ENCODE results near the gene UNKL. TPM values are rescaled to one million over a fixed set of nuclear protein-coding genes. Genes with fewer than 3 reads are reported as not detected.

The UNKL gene
- total RNA-seq, 1 donor from 2014 or later = 43.6 TPM

- no peak overlapping the region for H3K4me3 Mint-ChIP-seq
- H3K27me3 Mint-ChIP-seq (ENCODE audit: low read depth) = no peaks in the 10 kb centered on the region
Measured at GRCh38 chr16:1458336-1458976, 44.0 kb upstream of the UNKL start.

GRCh38 chr16:1457489-1458245 is 43.2 kb upstream of the UNKL start:
- H3K27ac Mint-ChIP-seq = no peak overlapping the region
- H3K4me1 Mint-ChIP-seq = peaks cover 3% of the 10 kb centered on the region
- DNase-seq (ENCODE audit: low spot score in 2 of 2, unreplicated experiment in 2 of 2) = peak in 1 of 2 experiments; percentile 15
- no peak for TF ChIP-seq CTCF (IDR thresholded peaks at IDR 0.05; ENCODE audit: unreplicated experiment)
- peaks cover 2% of the 10 kb centered on the region for H3K36me3 Mint-ChIP-seq
- H3K4me3 Mint-ChIP-seq = no peak overlapping the region
- no peaks in the 10 kb centered on the region for H3K9me3 Mint-ChIP-seq
- no peaks in the 10 kb centered on the region for H3K27me3 Mint-ChIP-seq (ENCODE audit: low read depth)

More at GRCh38 chr16:1458336-1458976, 44.0 kb upstream of the UNKL start:
- H3K27ac Mint-ChIP-seq = no peak overlapping the region
- no peaks in the 10 kb centered on the region for H3K9me3 Mint-ChIP-seq
- no peak for DNase-seq (ENCODE audit: low spot score in 2 of 2, unreplicated experiment in 2 of 2)
- H3K4me1 Mint-ChIP-seq = peaks cover 3% of the 10 kb centered on the region
- peaks cover 2% of the 10 kb centered on the region for H3K36me3 Mint-ChIP-seq
- no peak for TF ChIP-seq CTCF (IDR thresholded peaks at IDR 0.05; ENCODE audit: unreplicated experiment)

GRCh38 chr16:1456951-1457350 is 42.4 kb upstream of the UNKL start:
- TF ChIP-seq CTCF (IDR thresholded peaks at IDR 0.05; ENCODE audit: unreplicated experiment) = no peak
- H3K27me3 Mint-ChIP-seq (ENCODE audit: low read depth) = no peaks in the 10 kb centered on the region

GRCh38 chr16:1455190-1456171 is 41.0 kb upstream of the UNKL start:
- H3K27ac Mint-ChIP-seq = no peak overlapping the region

More at GRCh38 chr16:1456951-1457350, 42.4 kb upstream of the UNKL start:
- DNase-seq (ENCODE audit: low spot score in 2 of 2, unreplicated experiment in 2 of 2) = peak in 1 of 2 experiments; percentile 14
- Mint-ChIP-seq H3K4me1 (peaks cover 3% of the 10 kb centered on the region), H3K9me3 (no peaks in the 10 kb centered on the region), H3K27ac (no peak overlapping the region), H3K4me3 (no peak overlapping the region), H3K36me3 (peaks cover 2% of the 10 kb centered on the region)

More at GRCh38 chr16:1455190-1456171, 41.0 kb upstream of the UNKL start:
- DNase-seq (ENCODE audit: low spot score in 2 of 2, unreplicated experiment in 2 of 2) = peak in 1 of 2 experiments; percentile 18
- H3K4me1 Mint-ChIP-seq = no peaks in the 10 kb centered on the region
- no peaks in the 10 kb centered on the region for H3K27me3 Mint-ChIP-seq (ENCODE audit: low read depth)
- no peak overlapping the region for H3K4me3 Mint-ChIP-seq
- TF ChIP-seq CTCF (IDR thresholded peaks at IDR 0.05; ENCODE audit: unreplicated experiment) = no peak
- peaks cover 6% of the 10 kb centered on the region for H3K36me3 Mint-ChIP-seq
- H3K9me3 Mint-ChIP-seq = no peaks in the 10 kb centered on the region
